Hepatocyte (in vitro differentiated cells): ENCODE measurements around the gene MICAL2. TPM values are rescaled to one million over a fixed set of nuclear protein-coding genes. Genes with fewer than 3 reads are reported as not detected.

Experiments used
- DNase-seq: peaks from one replicate; pipeline ENCODE4 v3.0.0-alpha.2; 2016; ENCODE audit warnings: low spot score
- H2AFZ ChIP-seq: fragments of 200-600 bp; sonication (generic); 2 replicates; pipeline ENCODE4 v1.6.0; 2016; ENCODE audit warnings: antibody characterized with exemption, mild to moderate bottlenecking
- H3K27ac ChIP-seq: fragments of 200-600 bp; sonication (generic); 2 replicates; pipeline ENCODE4 v1.5.1; 2016; ENCODE audit warnings: mild to moderate bottlenecking
- H3K27me3 ChIP-seq: fragments of 200-600 bp; sonication (generic); 2 replicates; pipeline ENCODE4 v1.6.1; 2016
- H3K36me3 ChIP-seq: fragments of 200-600 bp; sonication (generic); replicated peaks from 2 replicates; pipeline ENCODE4 v1.5.1; 2016; ENCODE audit warnings: low read depth; ENCODE audit not compliant: insufficient read depth
- H3K4me1 ChIP-seq: fragments of 200-600 bp; sonication (generic); 2 replicates; pipeline ENCODE4 v1.5.1; 2016; ENCODE audit warnings: mild to moderate bottlenecking, moderate library complexity; ENCODE audit not compliant: insufficient read depth
- H3K4me2 ChIP-seq: fragments of 200-600 bp; sonication (generic); 2 replicates; pipeline ENCODE4 v1.6.0; 2016
- H3K4me3 ChIP-seq: fragments of 200-600 bp; sonication (generic); 2 replicates; pipeline ENCODE4 v1.5.1; 2016; ENCODE audit warnings: mild to moderate bottlenecking
- H3K79me2 ChIP-seq: fragments of 200-600 bp; sonication (generic); 2 replicates; pipeline ENCODE4 v1.6.0; 2017; ENCODE audit warnings: mild to moderate bottlenecking
- H3K9me2 ChIP-seq: fragments of 200-600 bp; sonication (generic); replicated peaks from 2 replicates; pipeline ENCODE4 v1.6.0; 2017; ENCODE audit warnings: mild to moderate bottlenecking; ENCODE audit not compliant: insufficient read depth
- H3K9me3 ChIP-seq: fragments of 200-600 bp; sonication (generic); 2 replicates; pipeline ENCODE4 v1.5.1; 2016; ENCODE audit warnings: low read depth, mild to moderate bottlenecking
- H4K20me1 ChIP-seq: fragments of 200-600 bp; sonication (generic); 2 replicates; pipeline ENCODE4 v1.6.0; 2016; ENCODE audit warnings: mild to moderate bottlenecking; ENCODE audit not compliant: insufficient read depth, poor library complexity, severe bottlenecking
- EZH2 ChIP-seq: fragments of 200-600 bp; sonication (generic); IDR thresholded peaks from 2 replicates; pipeline ENCODE4 v1.6.1; 2016; ENCODE audit warnings: antibody characterized with exemption, mild to moderate bottlenecking, borderline replicate concordance
- EZH2phosphoT487 ChIP-seq: fragments of 200-600 bp; sonication (generic); IDR thresholded peaks from one replicate; pipeline ENCODE4 v1.6.1; 2018; ENCODE audit warnings: antibody characterized with exemption, mild to moderate bottlenecking, low read depth, moderate library complexity; ENCODE audit not compliant: unreplicated experiment, severe bottlenecking
- WGBS: methylation state at CpG from one replicate; pipeline ENCODE4 v1.1.6; 2016; ENCODE audit warnings: low lambda C conversion rate; ENCODE audit errors: missing lambda C conversion rate; 5-methylcytosine and 5-hydroxymethylcytosine counted together
- polyA plus RNA-seq: library from polyadenylated mRNA; unstranded; fragments of >200 nt; fragmentation: Nextera tagmentation; extraction: Ambion mirVana; gene quantifications from 2 replicates; pipeline ENCODE4 v1.2.1, GENCODE V29; 2016
- total RNA-seq: library from RNA; depleted of rRNA; stranded (reverse); fragments of >200 nt; gene quantifications from 2 replicates; pipeline ENCODE4 v1.2.3, GENCODE V29; 2014
- TF ChIP-seq, protein P1 (sequence below): fragments of 200-600 bp; sonication (generic); IDR thresholded peaks from 2 replicates; pipeline ENCODE4 v1.5.1; 2016; ENCODE audit warnings: antibody characterized with exemption, mild to moderate bottlenecking; ENCODE audit not compliant: poor library complexity

Gene MICAL2
- total and polyA plus RNA-seq, 2 experiments from 2014 or later: 36.8 to 56.0 TPM

GRCh38 chr11:12161137-12161536 lies 50.7 kb downstream of the MICAL2 start:
- H3K79me2 ChIP-seq: no peaks in the 10 kb centered on the region
- H3K27me3 ChIP-seq: no peaks in the 10 kb centered on the region
- H3K9me3 ChIP-seq: no peaks in the 10 kb centered on the region
- peaks cover 38% of the 10 kb centered on the region for H3K4me1 ChIP-seq
- peak overlapping the region; percentile 77 for H3K27ac ChIP-seq
- TF ChIP-seq EZH2 (no peak), EZH2phosphoT487 (no peak)
- TF ChIP-seq, protein P1, sequence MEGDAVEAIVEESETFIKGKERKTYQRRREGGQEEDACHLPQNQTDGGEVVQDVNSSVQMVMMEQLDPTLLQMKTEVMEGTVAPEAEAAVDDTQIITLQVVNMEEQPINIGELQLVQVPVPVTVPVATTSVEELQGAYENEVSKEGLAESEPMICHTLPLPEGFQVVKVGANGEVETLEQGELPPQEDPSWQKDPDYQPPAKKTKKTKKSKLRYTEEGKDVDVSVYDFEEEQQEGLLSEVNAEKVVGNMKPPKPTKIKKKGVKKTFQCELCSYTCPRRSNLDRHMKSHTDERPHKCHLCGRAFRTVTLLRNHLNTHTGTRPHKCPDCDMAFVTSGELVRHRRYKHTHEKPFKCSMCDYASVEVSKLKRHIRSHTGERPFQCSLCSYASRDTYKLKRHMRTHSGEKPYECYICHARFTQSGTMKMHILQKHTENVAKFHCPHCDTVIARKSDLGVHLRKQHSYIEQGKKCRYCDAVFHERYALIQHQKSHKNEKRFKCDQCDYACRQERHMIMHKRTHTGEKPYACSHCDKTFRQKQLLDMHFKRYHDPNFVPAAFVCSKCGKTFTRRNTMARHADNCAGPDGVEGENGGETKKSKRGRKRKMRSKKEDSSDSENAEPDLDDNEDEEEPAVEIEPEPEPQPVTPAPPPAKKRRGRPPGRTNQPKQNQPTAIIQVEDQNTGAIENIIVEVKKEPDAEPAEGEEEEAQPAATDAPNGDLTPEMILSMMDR: no peak
- H3K4me3 ChIP-seq: no peak overlapping the region
- H3K36me3 ChIP-seq: no peaks in the 10 kb centered on the region
- no peaks in the 10 kb centered on the region for H3K9me2 ChIP-seq
- no peak overlapping the region for H3K4me2 ChIP-seq
- DNase-seq: no peak
- no peak overlapping the region for H2AFZ ChIP-seq
- 87% methylated on average over 4 of the region's 4 CpGs for WGBS
- no peaks in the 10 kb centered on the region for H4K20me1 ChIP-seq

DNA sequence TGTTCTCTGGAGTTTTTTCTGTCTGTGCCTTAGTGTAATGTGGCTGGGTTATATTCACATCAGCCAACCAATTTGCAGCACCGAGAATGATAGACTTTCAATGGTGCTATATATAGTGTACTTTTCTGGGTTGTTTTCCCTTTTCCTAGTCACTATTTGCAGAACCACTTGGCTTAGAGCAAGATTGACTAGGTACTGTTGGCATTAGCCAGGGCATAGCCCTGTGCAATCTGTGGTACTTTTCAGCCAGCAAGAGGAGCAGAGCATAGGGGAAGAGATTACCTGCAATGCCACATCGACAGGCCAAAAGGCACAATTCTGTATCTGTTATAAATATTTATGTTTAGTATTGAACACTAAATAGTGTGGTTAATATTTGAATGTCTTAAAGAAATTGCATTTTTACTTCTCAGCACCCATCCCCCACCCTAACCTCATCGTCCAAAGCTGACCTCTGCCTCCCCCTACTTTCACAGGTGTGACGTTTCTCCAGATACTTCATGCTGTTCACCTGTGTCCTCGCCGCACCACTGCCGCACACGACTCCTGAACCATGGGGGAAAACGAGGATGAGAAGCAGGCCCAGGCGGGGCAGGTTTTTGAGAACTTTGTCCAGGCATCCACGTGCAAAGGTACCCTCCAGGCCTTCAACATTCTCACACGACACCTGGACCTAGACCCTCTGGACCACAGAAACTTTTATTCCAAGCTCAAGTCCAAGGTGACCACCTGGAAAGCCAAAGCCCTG lies 51.4 kb downstream of the MICAL2 start:
- 94% methylated on average over 12 of the region's 12 CpGs for WGBS
- Histone ChIP-seq H3K27me3 (no peaks in the 10 kb centered on the region), H2AFZ (no peak overlapping the region), H3K9me3 (no peaks in the 10 kb centered on the region), H3K4me3 (no peak overlapping the region), H3K4me2 (no peak overlapping the region), H3K36me3 (no peaks in the 10 kb centered on the region), H3K4me1 (peaks cover 39% of the 10 kb centered on the region), H3K79me2 (no peaks in the 10 kb centered on the region), H3K27ac (peak overlapping the region; percentile 77), H3K9me2 (no peaks in the 10 kb centered on the region), H4K20me1 (no peaks in the 10 kb centered on the region)
- TF ChIP-seq EZH2phosphoT487: no peak
- TF ChIP-seq, protein P1: no peak
- no peak for TF ChIP-seq EZH2
- DNase-seq: no peak

DNA sequence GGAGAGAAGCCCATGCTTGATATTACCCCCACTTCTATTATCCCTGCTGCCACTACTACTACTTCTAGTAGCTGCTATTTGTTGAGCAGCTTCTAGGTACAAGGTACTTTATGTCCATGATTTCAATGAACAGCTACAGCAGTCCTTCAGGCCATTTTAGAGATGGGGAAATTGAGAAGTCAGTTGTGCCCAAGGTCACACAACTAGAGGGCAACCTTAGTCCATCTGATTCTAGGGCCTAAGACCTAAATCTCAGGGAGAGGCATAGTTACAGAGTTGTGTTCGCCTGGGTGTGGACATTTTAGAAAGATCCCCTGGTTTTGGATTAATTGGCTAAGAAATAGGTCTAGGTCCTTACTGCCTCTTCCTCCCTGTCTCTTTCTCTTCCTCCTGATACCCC lies 52.3 kb downstream of the MICAL2 start:
- peak overlapping the region; percentile 92 for H3K27ac ChIP-seq
- 90% methylated on average over 1 of the region's 1 CpG for WGBS
- H3K4me3 ChIP-seq: no peak overlapping the region
- peaks cover 44% of the 10 kb centered on the region for H3K4me1 ChIP-seq
- TF ChIP-seq EZH2: no peak
- TF ChIP-seq, protein P1: no peak
- no peak for TF ChIP-seq EZH2phosphoT487
- no peak for DNase-seq
- H4K20me1 ChIP-seq: no peaks in the 10 kb centered on the region
- H3K9me2 ChIP-seq: no peaks in the 10 kb centered on the region
- no peaks in the 10 kb centered on the region for H3K27me3 ChIP-seq
- no peaks in the 10 kb centered on the region for H3K79me2 ChIP-seq
- H3K4me2 ChIP-seq: no peak overlapping the region
- no peaks in the 10 kb centered on the region for H3K9me3 ChIP-seq
- H2AFZ ChIP-seq: no peak overlapping the region
- no peaks in the 10 kb centered on the region for H3K36me3 ChIP-seq
